Measurements from ENCODE around the gene S100A13. TPM values are rescaled to one million over a fixed set of nuclear protein-coding genes. Genes with fewer than 3 reads are reported as not detected.
"Not testable (repeated sequence)": the region's sequence is repeated elsewhere in the genome, so short reads cannot be mapped to it uniquely, and the experiment has no call there.

Gene S100A13
- total RNA-seq, 1 donor from 2014 or later, result 112 TPM

DNA sequence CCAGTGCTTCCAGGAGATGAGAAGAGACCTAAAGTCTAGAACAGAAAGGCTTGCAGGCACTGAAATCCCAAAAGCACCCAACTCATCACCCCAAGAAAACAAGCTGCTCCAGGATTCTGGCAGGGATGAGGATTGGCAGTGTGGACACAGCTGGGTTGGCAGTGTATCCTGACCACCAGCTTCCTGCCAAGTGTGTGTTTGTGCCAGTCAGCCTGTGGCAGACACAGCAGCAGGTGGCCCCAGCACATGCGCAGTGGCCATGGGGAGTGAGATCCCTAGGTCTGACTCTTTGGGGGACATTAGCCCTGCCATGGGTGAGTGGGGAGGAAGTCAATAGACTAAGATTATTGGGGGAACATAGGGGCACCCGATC lies 22.5 kb upstream of the S100A13 start:
- intact Hi-C loops (cut with DNase I), result no loop called here
- DNase-seq (ENCODE audit: low spot score) (no peak), ATAC-seq (no peak)

DNA sequence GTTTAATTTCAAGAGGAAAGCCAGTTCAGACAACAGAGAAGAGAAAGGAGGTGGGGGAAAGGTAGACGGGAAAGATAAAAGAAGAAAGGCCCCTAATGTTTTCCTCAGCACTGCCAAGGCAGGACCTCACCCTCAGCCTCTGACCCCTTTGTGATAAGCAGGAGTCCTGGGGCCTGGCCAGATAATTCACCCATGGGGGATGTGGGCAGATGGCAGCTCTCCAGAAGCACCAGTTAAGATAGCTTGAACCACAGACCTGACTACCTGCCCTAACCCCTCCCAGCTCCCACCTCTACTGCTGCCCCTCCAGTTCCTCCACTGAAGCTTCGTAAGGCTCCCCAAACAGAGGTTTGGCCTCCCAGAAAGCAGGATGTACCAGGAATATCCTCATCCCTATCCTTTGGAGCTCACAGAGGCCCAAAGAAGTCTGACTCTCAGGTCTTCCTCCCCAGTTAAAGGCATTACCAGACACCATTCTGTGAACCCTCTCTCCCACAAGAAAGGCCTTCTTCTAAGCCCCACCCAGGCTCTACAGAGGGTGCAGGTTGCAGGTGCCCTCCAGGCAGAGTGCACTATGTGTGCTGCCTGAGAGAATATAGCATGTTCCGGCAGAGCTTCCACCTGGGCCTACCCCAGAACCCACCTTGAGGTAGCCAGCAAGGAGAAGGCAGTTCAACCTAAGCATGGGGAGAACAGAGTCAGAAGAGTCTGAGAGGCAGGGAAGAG lies 22.0 kb upstream of the S100A13 start:
- ATAC-seq (no peak), DNase-seq (ENCODE audit: low spot score) (no peak)
- intact Hi-C loops (cut with DNase I), result no loop called here

DNA sequence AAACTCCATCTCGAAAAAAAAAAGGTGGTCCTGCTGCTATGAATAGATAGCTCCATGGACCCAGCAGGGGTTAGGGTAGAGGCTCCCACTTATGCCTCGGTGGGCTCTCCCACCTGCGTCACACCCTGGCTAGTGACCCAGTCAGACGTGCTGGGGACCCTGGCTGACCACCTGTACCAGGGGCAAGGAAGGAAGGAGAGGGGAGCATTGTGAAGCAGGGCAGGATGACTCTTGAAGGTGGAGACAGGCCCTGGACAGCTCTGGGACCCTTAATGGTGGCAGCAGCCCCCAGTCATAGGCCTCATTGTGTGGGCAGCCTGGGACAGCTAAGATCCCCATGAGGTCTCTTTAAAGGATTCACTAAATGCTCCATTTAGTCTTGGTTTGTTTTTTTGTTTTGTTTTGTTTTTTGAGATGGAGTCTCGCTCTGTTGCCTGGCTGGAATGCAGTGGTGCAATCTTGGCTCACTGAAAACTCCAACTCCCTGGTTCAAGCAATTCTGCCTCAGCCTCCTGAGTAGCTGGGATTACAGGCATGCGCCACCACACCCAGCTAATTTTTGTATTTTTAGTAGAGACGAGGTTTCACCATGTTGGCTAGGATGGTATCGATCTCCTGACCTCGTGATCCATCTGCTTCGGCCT lies 20.8 kb upstream of the S100A13 start:
- intact Hi-C loops (cut with DNase I), result no loop called here
- ATAC-seq, result no peak
- DNase-seq (ENCODE audit: low spot score), result no peak

DNA sequence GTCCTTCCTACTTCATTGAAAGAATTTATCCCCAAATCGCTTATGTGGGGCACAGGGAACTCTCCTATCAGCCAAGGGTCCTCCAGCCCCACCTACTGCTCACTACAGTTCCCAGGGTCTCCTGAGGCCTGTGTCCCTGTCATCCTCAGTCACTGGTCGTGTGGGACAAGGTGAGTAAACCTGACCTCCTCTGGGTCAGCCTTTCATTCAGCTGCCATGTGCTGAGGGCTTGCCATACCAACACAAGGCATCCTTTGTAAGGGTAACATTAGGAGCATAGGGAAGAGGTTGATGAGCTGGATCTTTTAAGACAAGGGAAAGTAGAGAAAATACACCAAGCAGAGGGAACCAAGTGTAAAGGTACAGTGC lies 20.0 kb upstream of the S100A13 start:
- ATAC-seq (peak; percentile 23), DNase-seq (ENCODE audit: low spot score) (no peak)
- intact Hi-C loops (cut with DNase I), result no loop called here

DNA sequence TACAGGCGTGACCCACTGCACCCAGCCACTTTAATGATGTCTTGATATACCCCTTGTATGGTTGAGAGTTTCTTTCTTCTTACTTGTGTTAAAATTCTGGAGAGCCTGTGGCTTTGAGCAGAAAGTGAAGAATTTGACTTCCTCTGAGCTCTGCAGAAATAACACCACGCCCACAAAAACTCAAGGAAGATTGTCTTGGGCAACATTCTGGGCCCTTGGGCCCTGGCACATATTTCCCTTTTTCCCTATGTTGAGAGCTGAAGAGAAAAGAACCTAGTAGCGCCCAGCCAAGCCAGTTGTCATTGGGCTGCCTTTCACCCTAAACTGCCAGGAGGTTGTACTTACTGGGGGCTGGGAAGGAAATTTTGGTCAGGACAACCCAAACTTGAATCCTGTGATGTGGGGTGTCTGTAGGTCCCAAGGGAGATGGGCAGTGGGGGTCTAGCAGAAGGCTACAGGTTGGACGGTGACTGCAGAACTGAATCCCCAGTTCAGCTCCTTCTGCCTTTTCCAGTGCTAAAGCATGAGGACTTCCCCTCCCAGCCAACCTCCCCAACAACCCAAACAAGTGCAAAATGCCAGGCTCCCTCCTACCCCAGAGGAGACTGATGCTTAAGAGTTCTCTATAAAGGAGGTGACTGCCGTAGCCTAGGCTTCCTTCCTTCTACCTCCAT lies 19.5 kb upstream of the S100A13 start:
- intact Hi-C loops (cut with DNase I), result no loop called here
- ATAC-seq (peak; percentile 47), DNase-seq (ENCODE audit: low spot score) (no peak)

DNA sequence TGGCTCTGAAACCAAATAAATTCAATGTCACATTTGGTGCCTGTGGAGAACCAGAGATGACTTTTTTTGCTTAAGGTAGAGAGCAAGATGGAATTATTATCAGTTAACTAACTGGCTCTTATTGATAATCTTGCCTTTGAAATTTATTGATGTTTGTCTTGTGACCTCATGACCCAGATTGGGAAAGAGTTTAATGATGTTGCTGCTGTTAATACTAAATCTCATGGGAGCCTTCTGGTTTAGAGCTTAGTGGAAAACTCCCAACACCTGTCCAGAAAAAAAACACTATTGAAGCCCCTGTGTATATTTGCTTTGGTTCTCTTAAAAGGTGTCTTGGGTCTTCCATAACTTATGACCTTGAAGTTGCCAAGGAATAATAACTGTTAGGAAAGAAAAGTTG lies 16.5 kb upstream of the S100A13 start:
- DNase-seq (ENCODE audit: low spot score) (no peak), ATAC-seq (no peak)
- intact Hi-C loops (cut with DNase I), result no loop called here

DNA sequence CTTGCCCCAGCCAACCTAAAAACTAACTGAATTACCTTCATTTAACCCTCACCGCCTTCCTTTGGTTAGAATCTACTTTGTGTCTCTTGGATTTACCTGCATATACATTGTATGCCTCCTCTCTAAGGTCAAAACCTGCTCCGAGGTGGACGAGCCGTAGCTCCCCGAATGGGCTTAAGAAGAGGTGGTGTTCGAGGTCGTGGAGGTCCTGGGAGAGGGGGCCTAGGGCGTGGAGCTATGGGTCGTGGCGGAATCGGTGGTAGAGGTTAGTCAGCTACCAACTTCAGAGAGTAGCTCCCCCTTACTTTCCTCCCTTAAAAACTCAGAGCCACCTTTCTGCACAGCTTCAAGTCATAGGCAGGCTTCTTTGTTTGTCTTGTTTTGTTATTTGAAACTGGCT lies 15.8 kb upstream of the S100A13 start:
- intact Hi-C loops (cut with DNase I), result no loop called here
- ATAC-seq (no peak), DNase-seq (ENCODE audit: low spot score) (no peak)

DNA sequence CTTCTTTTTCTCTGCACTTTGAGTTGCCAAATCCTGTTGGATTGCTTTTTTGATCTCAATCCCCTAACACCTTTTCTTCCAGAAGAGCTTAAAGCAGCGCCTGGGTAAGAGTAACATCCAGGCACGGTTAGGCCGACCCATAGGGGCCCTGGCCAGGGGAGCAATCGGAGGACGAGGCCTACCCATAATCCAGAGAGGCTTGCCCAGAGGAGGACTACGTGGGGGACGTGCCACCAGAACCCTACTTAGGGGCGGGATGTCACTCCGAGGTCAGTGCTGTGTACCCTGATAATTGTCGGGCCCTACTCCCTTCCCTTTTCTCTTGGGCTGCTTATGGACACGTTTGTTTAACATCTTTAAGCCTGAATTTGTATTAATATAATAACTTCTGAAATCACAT lies 14.9 kb upstream of the S100A13 start:
- ATAC-seq, result no peak
- intact Hi-C loops (cut with DNase I), result no loop called here

DNA sequence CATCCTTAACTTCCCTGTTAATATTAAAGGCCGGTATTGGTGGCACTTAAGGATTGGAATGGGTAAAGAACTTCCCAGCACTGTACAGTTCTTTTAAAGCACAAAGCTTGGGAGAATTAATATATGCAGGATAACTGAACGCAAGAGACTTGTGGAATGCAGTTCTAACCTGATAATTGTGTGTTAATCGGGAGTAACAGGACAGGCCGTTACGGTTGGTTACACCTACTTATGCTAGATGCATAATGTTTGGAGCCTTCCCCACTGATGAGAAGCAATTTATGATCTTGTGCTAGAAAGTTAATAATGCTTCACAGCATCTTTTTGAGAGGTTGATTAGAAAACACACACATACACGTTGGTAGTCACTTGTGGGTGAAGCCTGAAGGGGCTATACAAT lies 13.6 kb upstream of the S100A13 start:
- DNase-seq (ENCODE audit: low spot score) (no peak), ATAC-seq (no peak)
- intact Hi-C loops (cut with DNase I), result no loop called here

More for the DNA sequence above, 14.9 kb upstream of the S100A13 start:
- DNase-seq (ENCODE audit: low spot score), result no peak

DNA sequence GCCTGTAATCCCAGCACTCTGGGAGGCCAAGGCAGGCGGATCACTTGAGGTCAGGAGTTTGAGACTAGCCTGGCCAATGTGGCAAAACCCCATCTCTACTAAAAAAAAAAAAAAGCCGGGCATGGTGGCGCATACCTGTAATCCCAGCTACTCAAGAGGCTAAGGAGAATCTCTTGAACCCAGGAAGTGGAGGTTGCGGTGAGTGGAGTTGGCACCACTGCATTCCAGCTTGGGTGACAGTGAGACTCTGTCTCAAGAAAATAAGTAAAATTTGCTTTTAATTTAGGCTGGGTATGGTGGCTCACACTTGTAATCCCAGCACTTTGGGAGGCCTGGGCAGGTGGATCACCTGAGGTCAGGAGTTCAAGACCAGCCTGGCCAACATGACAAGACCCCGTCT lies 12.9 kb upstream of the S100A13 start:
- ATAC-seq; intact Hi-C loops (cut with DNase I); DNase-seq (ENCODE audit: low spot score): not testable (repeated sequence)

DNA sequence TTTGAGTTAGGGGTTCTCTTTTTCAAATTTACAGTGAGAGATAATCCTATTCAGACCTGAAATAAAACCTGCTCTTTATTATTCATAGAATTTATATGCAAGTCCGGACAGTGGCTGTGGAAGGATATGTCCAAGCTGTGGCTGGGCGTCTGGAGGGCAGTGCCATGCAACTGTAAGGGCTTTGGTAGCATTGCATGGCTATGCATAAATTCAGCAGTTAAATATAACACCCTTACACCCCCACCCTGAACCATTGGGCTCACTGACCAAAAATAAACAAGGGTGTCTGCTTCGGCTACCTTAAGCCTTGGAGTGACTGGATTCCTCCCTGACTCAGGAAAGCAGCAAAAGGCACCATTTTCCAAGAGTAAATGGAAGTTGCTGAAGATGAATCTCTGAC lies 12.0 kb upstream of the S100A13 start:
- DNase-seq (ENCODE audit: low spot score), result no peak
- ATAC-seq, result no peak
- intact Hi-C loops (cut with DNase I), result no loop called here

DNA sequence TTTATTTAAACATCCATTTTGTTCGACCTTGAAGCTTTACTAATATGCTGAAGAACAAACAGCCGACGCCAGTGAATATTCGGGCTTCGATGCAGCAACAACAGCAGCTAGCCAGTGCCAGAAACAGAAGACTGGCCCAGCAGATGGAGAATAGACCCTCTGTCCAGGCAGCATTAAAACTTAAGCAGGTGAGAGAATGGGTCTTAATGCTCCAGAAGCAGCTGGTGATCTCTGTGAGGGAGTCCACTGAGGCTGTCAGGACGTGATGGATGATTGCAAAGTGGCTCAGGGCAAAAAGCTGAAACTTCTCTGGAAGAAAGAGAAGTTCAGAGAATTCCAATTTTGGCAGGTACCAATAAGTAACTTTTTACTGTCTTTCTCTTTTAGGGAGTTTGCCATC lies 11.0 kb upstream of the S100A13 start:
- ATAC-seq, result no peak
- DNase-seq (ENCODE audit: low spot score), result peak; percentile 36
- intact Hi-C loops (cut with DNase I), result no loop called here

DNA sequence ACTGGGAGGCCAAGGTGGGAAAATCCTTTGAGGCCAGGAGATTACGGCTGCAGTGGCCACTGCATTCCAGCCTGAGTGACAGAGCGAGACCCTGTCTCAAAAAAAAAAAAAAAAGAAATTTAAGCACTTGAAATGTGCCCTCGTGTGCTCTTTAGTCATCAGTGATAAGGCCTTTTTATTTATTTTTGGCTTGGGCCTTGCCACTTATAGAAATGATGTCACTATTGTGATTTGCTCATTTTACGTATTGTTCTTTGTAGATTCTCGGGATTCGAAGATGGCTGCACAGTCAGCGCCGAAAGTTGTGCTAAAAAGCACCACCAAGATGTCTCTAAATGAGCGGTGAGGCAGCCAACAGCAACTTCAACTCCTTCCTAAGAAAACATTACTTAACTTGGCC lies 9.0 kb upstream of the S100A13 start:
- DNase-seq (ENCODE audit: low spot score) (peak; percentile 48), ATAC-seq (no peak)
- intact Hi-C loops (cut with DNase I), result no loop called here

DNA sequence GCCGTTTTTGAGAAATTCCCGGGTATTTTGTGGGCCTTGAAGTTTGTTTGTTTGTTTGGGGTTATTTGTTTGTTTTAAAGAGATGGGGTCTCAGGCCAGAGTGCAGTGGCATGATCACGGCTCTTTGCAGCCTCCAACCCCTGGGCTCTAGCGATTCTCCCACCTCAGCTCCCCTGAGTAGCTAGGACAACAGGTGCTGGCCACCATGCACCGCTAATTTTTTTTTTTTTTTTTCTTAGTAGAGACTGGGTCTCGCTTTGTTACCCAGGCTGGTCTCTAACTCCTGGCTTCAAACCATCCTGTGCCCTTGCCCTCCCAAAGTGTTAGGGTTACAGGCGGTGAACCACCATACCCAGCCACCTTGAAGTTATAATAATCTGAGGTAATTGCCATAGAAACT lies 8.6 kb upstream of the S100A13 start:
- intact Hi-C loops (cut with DNase I), result no loop called here
- ATAC-seq (no peak), DNase-seq (ENCODE audit: low spot score) (no peak)

DNA sequence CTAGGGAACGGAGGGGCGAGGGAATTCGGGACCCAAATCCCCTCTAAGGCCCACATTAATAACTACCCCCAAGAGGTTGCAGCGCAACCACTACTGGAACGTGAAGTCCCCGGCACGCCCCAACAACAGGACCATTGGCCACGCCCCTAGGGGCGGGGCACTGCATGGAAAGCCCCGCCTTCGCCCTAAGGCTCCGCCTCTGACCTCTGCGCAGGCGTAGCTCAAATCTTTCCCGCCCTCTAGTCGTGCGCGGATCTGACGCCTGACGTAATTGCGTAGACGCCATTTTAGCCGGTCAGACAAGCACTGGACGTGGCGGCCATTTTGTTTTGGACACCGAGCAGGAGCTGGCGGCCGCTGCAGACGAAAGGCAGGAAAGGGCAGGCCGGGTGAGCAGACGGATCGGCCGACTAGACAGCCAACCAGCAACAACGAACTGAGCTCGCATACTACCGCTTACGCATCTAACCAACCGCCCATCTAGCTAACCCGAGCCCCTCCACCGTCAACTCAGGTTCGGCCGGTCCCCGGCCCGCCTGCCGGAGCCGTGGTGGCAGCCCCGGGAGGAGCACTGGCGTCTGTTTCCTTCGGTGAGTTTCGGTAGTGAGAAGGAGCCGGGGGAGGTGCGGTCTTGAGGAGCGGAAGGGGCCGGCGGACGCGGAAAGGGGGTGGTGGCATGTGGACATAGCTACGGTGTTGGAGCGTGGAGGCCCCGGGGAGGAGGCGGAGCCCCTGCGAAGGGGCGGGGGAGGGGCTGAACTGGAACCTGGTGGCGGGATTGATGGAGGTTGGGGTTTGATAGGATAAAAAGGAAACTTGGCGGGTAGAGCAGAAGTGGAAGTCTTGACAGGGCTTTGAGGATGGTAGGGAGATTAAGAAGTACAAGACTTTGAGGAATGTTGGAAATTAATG lies 6.7 kb upstream of the S100A13 start, which contains the start of gene CHTOP:
Gene CHTOP (plus strand): TSS at position 313 of the 912 bp plus-strand sequence. CDS start 2,523 bp downstream, outside the sequence.
- ATAC-seq, result peak; percentile 98
- peak; percentile 98 for DNase-seq (ENCODE audit: low spot score)
- intact Hi-C loops (cut with DNase I), result no loop called here

DNA sequence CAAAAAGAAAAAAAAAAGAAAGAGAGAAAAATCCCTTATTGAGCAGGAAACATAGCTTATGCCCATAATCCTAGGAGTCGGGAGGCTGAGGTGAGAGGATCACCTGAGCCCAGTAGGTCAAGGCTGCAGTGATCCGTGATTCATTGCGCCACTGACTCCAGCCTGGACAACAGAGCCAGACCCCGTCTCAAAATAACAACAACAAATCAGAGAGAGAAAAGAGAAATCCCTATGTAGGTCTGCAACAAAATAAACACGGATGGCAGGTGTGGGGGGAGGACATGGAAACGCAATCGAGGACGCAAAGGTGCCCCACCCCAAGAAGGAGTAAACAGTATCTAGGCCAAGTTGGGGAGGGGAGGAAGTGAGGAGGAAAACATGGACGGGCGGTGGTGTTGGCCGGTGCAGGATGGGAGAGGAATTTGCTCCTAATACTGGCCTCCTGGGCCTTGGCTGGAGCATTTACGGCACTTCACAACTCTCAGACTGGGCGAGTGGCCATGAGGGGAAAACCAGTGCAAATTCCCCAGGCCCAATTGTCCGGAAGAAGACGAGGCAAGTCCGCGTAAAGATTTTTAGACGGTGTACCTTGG lies 6.0 kb upstream of the S100A13 start:
- ATAC-seq (peak; percentile 67), DNase-seq (ENCODE audit: low spot score) (no peak)
- intact Hi-C loops (cut with DNase I), result no loop called here

DNA sequence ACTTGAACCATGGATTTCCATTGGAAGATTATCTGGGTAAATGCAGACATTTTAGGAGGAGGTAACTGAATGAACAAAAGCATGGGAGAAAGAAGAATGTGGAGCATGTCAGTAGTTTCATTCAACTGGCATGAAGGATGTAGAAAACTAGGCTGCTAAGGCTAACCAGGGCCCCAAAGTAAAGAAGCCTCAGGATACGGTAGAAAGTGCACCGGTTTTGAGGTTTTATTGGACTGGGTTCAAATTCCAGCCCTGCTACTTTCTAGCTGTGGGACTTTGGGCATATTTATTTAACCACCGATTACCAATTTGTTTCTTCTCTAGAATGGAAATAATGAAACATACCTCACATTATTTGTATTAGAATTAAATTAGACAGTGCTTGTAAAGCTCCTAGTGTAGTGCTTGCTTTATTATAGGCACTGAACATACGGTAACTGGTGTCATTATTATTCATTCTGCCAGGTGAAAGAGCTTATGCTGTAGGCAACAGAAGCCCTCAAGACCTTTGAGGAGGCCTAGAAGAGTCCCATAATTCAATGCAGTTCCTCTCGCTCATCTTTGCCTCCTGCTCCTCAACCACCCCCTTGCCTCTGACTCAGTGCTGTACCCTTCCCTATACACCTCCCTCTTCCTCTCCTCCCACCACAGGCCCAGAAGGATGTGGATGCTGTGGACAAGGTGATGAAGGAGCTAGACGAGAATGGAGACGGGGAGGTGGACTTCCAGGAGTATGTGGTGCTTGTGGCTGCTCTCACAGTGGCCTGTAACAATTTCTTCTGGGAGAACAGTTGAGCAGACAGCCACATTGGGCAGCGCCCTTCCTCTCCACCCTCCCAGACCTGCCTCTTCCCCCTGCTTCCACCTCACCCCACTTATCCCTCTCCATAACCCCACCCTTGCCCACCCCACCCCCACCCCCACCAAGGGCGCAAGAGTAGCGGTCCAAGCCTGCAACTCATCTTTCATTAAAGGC lies 4.0 kb upstream of the S100A13 start:
- ATAC-seq (no peak), DNase-seq (ENCODE audit: low spot score) (no peak)
- intact Hi-C loops (cut with DNase I), result no loop called here

DNA sequence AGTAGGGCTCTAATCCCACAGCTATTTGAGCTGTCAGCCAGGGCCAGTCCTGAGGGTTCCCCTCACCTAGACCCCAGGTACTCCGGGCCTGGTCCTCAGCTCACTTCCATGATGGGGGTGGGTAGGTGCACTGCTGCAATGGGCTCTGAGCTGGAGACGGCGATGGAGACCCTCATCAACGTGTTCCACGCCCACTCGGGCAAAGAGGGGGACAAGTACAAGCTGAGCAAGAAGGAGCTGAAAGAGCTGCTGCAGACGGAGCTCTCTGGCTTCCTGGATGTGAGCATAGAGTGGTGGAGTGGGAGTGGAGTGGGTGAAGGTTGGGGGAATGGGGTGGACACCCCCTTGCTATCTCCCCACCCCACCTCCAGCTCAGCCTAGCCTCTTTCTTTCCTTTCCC lies 3.1 kb upstream of the S100A13 start:
- ATAC-seq (no peak), DNase-seq (ENCODE audit: low spot score) (peak; percentile 54)
- intact Hi-C loops (cut with DNase I), result no loop called here

All from sciatic nerve (tissue), 2 donors.